ENCODE measurements around the gene GNRH2.

- TF ChIP-seq CTCF (conservative IDR thresholded peaks at IDR 0.05), result no peak
- TF ChIP-seq ZFX (IDR thresholded peaks at IDR 0.05), result no peak
These were observed 797 bp upstream of the GNRH2 start for GRCh38 chr20:3042625-3043024.

Data from C4-2B (cell line).